CD4-positive, alpha-beta memory T cell (primary cell): Measurements from ENCODE around the gene VHLL. TPM values are rescaled to one million over a fixed set of nuclear protein-coding genes. Genes with fewer than 3 reads are reported as not detected.

Experiments used
- polyA plus RNA-seq, 2 donors: library from polyadenylated mRNA; unstranded; fragments of 300-500 nt; fragmentation: Illumina TruSeq; gene quantifications; one replicate each; pipeline ENCODE4 v1.2.3, GENCODE V29; 2021
- total RNA-seq, 2 experiments: library from RNA; stranded (reverse); gene quantifications; one replicate each; pipeline ENCODE4 v1.2.3, GENCODE V29; 2021

The VHLL gene
- total and polyA plus RNA-seq, 4 experiments from 2014 or later: 0.52 to 0.53 TPM; not detected in 2

Other genes with a start within 250 kb of the VHLL start
- gene UBQLN4, start 245.5 kb downstream of the VHLL start, total RNA-seq: 10 to 100 TPM; 38.0 to 39.5 TPM
- 10 to 100 TPM in 1 of 2 donors, 1 to 10 TPM in 1; 8.9 to 12.7 TPM for gene UBQLN4, start 245.5 kb downstream of the VHLL start, polyA plus RNA-seq
- 10 to 100 TPM; 33.0 to 35.5 TPM for gene LAMTOR2, start 244.5 kb downstream of the VHLL start, total RNA-seq
- 100 to 1,000 TPM; 136 to 151 TPM for gene LAMTOR2, start 244.5 kb downstream of the VHLL start, polyA plus RNA-seq
- gene RAB25, start 238.1 kb downstream of the VHLL start, total RNA-seq: 1 to 10 TPM in 1 of 2 experiments, under 1 TPM in 1; 0.53 to 1.5 TPM
- 1 to 10 TPM; 5.9 to 6.6 TPM for gene RAB25, start 238.1 kb downstream of the VHLL start, polyA plus RNA-seq
- gene MEX3A, start 216.8 kb downstream of the VHLL start, total RNA-seq: not detected
- not detected for gene MEX3A, start 216.8 kb downstream of the VHLL start, polyA plus RNA-seq
- gene LMNA, start 184.6 kb downstream of the VHLL start, total RNA-seq: 10 to 100 TPM; 29.7 to 33.8 TPM
- gene LMNA, start 184.6 kb downstream of the VHLL start, polyA plus RNA-seq: 10 to 100 TPM; 19.1 to 47.1 TPM
- gene SEMA4A, start 145.7 kb downstream of the VHLL start, total RNA-seq: 1 to 10 TPM; 1.2 TPM
- gene SEMA4A, start 145.7 kb downstream of the VHLL start, polyA plus RNA-seq: 1 to 10 TPM in 1 of 2 donors, under 1 TPM in 1; 0.88 to 1.3 TPM
- 10 to 100 TPM; 21.2 to 23.3 TPM for gene SLC25A44, start 105.2 kb downstream of the VHLL start, total RNA-seq
- gene SLC25A44, start 105.2 kb downstream of the VHLL start, polyA plus RNA-seq: 10 to 100 TPM in 1 of 2 donors, 1 to 10 TPM in 1; 9.8 to 15.3 TPM
- gene PMF1, start 86.3 kb downstream of the VHLL start, total RNA-seq: 10 to 100 TPM; 39.0 to 40.2 TPM
- 100 to 1,000 TPM in 1 of 2 donors, 10 to 100 TPM in 1; 73.3 to 106 TPM for gene PMF1, start 86.3 kb downstream of the VHLL start, polyA plus RNA-seq
- 1 to 10 TPM; 7.2 to 7.7 TPM for gene BGLAP, start 57.1 kb downstream of the VHLL start, total RNA-seq
- gene BGLAP, start 57.1 kb downstream of the VHLL start, polyA plus RNA-seq: not detected
- gene PAQR6, start 51.3 kb downstream of the VHLL start, total RNA-seq: 1 to 10 TPM; 1.7 to 1.9 TPM
- under 1 TPM; 0.11 to 0.22 TPM for gene PAQR6, start 51.3 kb downstream of the VHLL start, polyA plus RNA-seq
- gene SMG5, start 16.5 kb downstream of the VHLL start, total RNA-seq: 10 to 100 TPM; 69.8 to 71.6 TPM
- gene SMG5, start 16.5 kb downstream of the VHLL start, polyA plus RNA-seq: 10 to 100 TPM in 1 of 2 donors, 1 to 10 TPM in 1; 6.1 to 25.6 TPM
- gene TMEM79, start 15.0 kb downstream of the VHLL start, total RNA-seq: 10 to 100 TPM; 14.7 to 16.8 TPM
- gene TMEM79, start 15.0 kb downstream of the VHLL start, polyA plus RNA-seq: 1 to 10 TPM in 1 of 2 donors, under 1 TPM in 1; 0.93 to 7.3 TPM
- 10 to 100 TPM; 22.1 to 28.4 TPM for gene GLMP, start 3.6 kb downstream of the VHLL start, total RNA-seq
- gene GLMP, start 3.6 kb downstream of the VHLL start, polyA plus RNA-seq: 10 to 100 TPM; 21.3 to 23.5 TPM
- 100 to 1,000 TPM; 109 TPM for gene CCT3, start 39.0 kb upstream of the VHLL start, total RNA-seq
- gene CCT3, start 39.0 kb upstream of the VHLL start, polyA plus RNA-seq: 100 to 1,000 TPM; 195 to 234 TPM
- not detected for gene TSACC, start 39.2 kb upstream of the VHLL start, total RNA-seq
- gene TSACC, start 39.2 kb upstream of the VHLL start, polyA plus RNA-seq: under 1 TPM in 1 of 2 donors, not detected in 1; 0.32 TPM
- gene RHBG, start 69.9 kb upstream of the VHLL start, total RNA-seq: not detected
- gene RHBG, start 69.9 kb upstream of the VHLL start, polyA plus RNA-seq: not detected
- 10 to 100 TPM; 65.0 to 69.6 TPM for gene MEF2D, start 201.5 kb upstream of the VHLL start, total RNA-seq
- gene MEF2D, start 201.5 kb upstream of the VHLL start, polyA plus RNA-seq: 10 to 100 TPM in 1 of 2 donors, 1 to 10 TPM in 1; 4.2 to 13.8 TPM